ENCODE measurements around the gene BMAL1. TPM values are rescaled to one million over a fixed set of nuclear protein-coding genes. Genes with fewer than 3 reads are reported as not detected.

The BMAL1 gene
- total and polyA plus RNA-seq, 3 experiments from 2014 or later = 25.2 to 29.4 (median 29.2) TPM

DNA sequence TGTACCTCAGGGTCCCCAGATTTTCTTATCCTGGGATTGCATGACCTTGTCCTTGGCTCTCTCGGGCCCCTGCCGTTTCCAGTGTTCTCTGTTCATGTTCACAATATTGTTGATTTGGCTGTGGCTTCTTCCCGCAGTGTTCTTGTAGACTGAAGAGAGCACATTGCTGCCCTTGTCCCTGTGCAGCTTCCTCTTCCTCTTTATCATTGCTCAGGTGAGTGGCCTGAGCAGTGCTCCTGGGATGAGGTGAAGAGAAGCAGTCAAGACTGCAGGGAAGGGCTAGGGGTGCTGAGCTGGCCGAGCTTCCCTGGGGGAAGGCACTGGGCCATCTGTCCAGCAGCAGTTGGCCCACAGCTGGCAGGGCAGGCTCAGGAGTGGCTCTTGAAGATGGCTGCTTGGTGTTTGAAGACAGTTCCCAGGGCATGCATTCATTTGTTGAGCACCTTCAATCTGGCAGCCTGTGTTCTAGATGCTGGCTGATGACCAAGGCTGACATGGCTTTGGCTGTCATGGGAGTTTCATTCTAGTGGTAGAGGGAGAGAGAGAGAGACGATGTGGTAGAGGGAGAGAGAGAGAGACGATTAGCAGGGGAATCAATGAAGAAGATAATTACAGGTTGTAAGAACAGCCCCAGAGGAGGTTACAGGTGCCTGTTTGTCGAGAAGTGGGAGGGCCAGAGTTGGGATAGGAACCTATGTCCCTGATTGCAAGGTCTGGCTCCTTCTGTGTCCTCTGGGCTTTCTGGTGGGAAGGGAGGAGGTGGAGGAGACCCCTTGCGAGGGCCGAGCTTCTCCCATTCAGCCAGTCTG lies 17.4 kb downstream of the BMAL1 start:
- Mint-ChIP-seq H3K9me3 (no peaks in the 10 kb centered on the region), H3K27me3 (no peaks in the 10 kb centered on the region), H3K36me3 (peaks cover 0 to 16% (median 2%) of the 10 kb centered on the region in 3 donors), H3K4me1 (peaks cover 22 to 90% (median 89%) of the 10 kb centered on the region in 3 donors), H3K4me3 (peak overlapping the region in 6 of 7 donors; percentile 3 to 59 (median 52)), H3K27ac (peak overlapping the region; percentile 21 to 86 (median 64))
- peaks cover 68% of the 10 kb centered on the region for H3K4me1 ChIP-seq (ENCODE audit: insufficient read depth, low read length)
- no peaks in the 10 kb centered on the region for H3K27me3 ChIP-seq (ENCODE audit: insufficient read depth, low read length, poor library complexity, severe bottlenecking)
- no peaks in the 10 kb centered on the region for H3K36me3 ChIP-seq (ENCODE audit: insufficient read depth, low read length)
- ChIA-PET CTCF (interaction anchor here (1.0 kb wide), 1 partner anchor 16 kb away, joined by 3 read pairs; no protein-coding TSS in a partner anchor), POLR2A (no interaction called here)
- H3K4me3 ChIP-seq (ENCODE audit: low read length) = no peak overlapping the region
- no peak overlapping the region for H3K27ac ChIP-seq (ENCODE audit: low read depth, low read length)
- DNase-seq = no peak
- H3K9me3 ChIP-seq (ENCODE audit: low read length) = no peaks in the 10 kb centered on the region

DNA sequence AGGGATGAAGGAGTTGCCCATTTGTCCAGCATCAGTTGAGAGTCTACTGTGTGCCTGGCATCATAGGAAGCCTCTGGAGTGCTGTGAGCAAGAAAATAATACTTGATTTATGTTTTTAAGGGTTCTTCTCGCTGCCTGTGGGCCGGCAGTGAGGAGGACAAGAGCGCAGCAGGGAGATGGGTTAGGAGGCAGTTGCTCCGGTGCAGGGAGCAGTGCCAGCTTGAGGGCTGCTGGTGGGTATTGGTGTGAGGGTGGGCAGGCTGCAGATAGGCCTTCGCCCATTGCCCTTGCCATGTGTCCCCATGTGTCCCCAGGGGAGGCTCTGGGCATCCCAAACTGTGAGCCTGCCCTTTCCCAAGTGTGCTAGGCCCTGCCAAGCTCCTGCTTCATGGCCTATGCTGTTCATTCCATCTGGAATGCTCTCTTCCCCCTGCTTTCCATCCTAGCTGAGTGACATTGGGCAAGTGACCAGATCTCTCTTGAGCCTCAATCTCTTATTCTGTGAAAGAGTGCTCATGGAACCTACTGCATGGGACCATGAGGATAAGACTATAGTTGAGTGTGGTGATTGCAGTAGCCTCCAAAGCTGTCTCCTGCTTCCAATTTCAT lies 19.8 kb downstream of the BMAL1 start:
- Histone ChIP-seq H3K36me3 (ENCODE audit: insufficient read depth, low read length) (no peaks in the 10 kb centered on the region), H3K4me3 (ENCODE audit: low read length) (no peak overlapping the region), H3K9me3 (ENCODE audit: low read length) (no peaks in the 10 kb centered on the region), H3K4me1 (ENCODE audit: insufficient read depth, low read length) (peaks cover 78% of the 10 kb centered on the region), H3K27me3 (ENCODE audit: insufficient read depth, low read length, poor library complexity, severe bottlenecking) (no peaks in the 10 kb centered on the region), H3K27ac (ENCODE audit: low read depth, low read length) (no peak overlapping the region)
- POLR2A ChIA-PET = interaction anchor here (0.7 kb wide), 1 partner anchor 19 kb away, joined by 3 read pairs; no protein-coding TSS in a partner anchor
- H3K36me3 Mint-ChIP-seq = peaks cover 0 to 15% (median 2%) of the 10 kb centered on the region in 3 donors
- CTCF ChIA-PET = interaction anchor here (1.4 kb wide), 1 partner anchor 46 kb away, joined by 4 read pairs; no protein-coding TSS in a partner anchor
- peak overlapping the region in 7 of 8 donors; percentile 9 to 83 (median 57) for H3K27ac Mint-ChIP-seq
- no peaks in the 10 kb centered on the region for H3K9me3 Mint-ChIP-seq
- DNase-seq = no peak
- no peaks in the 10 kb centered on the region for H3K27me3 Mint-ChIP-seq
- H3K4me3 Mint-ChIP-seq = peak overlapping the region in 6 of 7 donors; percentile 19 to 73 (median 60)
- peaks cover 0 to 94% (median 72%) of the 10 kb centered on the region in 3 donors for H3K4me1 Mint-ChIP-seq

- ChIA-PET POLR2A (interaction anchor here (0.7 kb wide), 1 partner anchor 19 kb away, joined by 3 read pairs; no protein-coding TSS in a partner anchor), CTCF (interaction anchor here (1.4 kb wide), 1 partner anchor 46 kb away, joined by 4 read pairs; no protein-coding TSS in a partner anchor)
- peak overlapping the region in 7 of 8 donors; percentile 9 to 83 (median 53) for H3K27ac Mint-ChIP-seq
- no peaks in the 10 kb centered on the region for H3K9me3 ChIP-seq (ENCODE audit: low read length)
- no peak for DNase-seq
- H3K27me3 ChIP-seq (ENCODE audit: insufficient read depth, low read length, poor library complexity, severe bottlenecking) = no peaks in the 10 kb centered on the region
- H3K4me3 ChIP-seq (ENCODE audit: low read length) = no peak overlapping the region
- peaks cover 0 to 15% (median 2%) of the 10 kb centered on the region in 3 donors for H3K36me3 Mint-ChIP-seq
- H3K4me3 Mint-ChIP-seq = peak overlapping the region in 6 of 7 donors; percentile 15 to 73 (median 62)
- H3K4me1 Mint-ChIP-seq = peaks cover 0 to 94% (median 67%) of the 10 kb centered on the region in 3 donors
- no peak overlapping the region for H3K27ac ChIP-seq (ENCODE audit: low read depth, low read length)
- H3K9me3 Mint-ChIP-seq = no peaks in the 10 kb centered on the region
- peaks cover 78% of the 10 kb centered on the region for H3K4me1 ChIP-seq (ENCODE audit: insufficient read depth, low read length)
- H3K27me3 Mint-ChIP-seq = no peaks in the 10 kb centered on the region
- H3K36me3 ChIP-seq (ENCODE audit: insufficient read depth, low read length) = no peaks in the 10 kb centered on the region
These were observed 20.3 kb downstream of the BMAL1 start for GRCh38 chr11:13297917-13298356.

- Histone ChIP-seq H3K36me3 (ENCODE audit: insufficient read depth, low read length) (no peaks in the 10 kb centered on the region), H3K4me3 (ENCODE audit: low read length) (no peak overlapping the region), H3K4me1 (ENCODE audit: insufficient read depth, low read length) (peaks cover 78% of the 10 kb centered on the region), H3K27ac (ENCODE audit: low read depth, low read length) (no peak overlapping the region), H3K27me3 (ENCODE audit: insufficient read depth, low read length, poor library complexity, severe bottlenecking) (no peaks in the 10 kb centered on the region), H3K9me3 (ENCODE audit: low read length) (no peaks in the 10 kb centered on the region)
- CTCF ChIA-PET = interaction anchor here (1.4 kb wide), 1 partner anchor 45 kb away, joined by 4 read pairs; no protein-coding TSS in a partner anchor
- Mint-ChIP-seq H3K36me3 (peaks cover 0 to 15% (median 3%) of the 10 kb centered on the region in 3 donors), H3K9me3 (no peaks in the 10 kb centered on the region), H3K4me1 (peaks cover 0 to 94% (median 58%) of the 10 kb centered on the region in 3 donors), H3K27me3 (no peaks in the 10 kb centered on the region), H3K27ac (peak overlapping the region in 5 of 8 donors; percentile 22 to 65 (median 49)), H3K4me3 (peak overlapping the region in 1 of 7 donors; percentile 3)
- POLR2A ChIA-PET = no interaction called here
- no peak for DNase-seq
These were observed 21.2 kb downstream of the BMAL1 start for GRCh38 chr11:13298765-13299164.

- Mint-ChIP-seq H3K27me3 (no peaks in the 10 kb centered on the region), H3K4me1 (peaks cover 0 to 74% (median 31%) of the 10 kb centered on the region in 3 donors), H3K27ac (peak overlapping the region; percentile 5 to 80 (median 60)), H3K4me3 (peak overlapping the region in 5 of 7 donors; percentile 22 to 67 (median 52)), H3K36me3 (peaks cover 0 to 16% (median 5%) of the 10 kb centered on the region in 3 donors), H3K9me3 (no peaks in the 10 kb centered on the region)
- POLR2A ChIA-PET = no interaction called here
- H3K27me3 ChIP-seq (ENCODE audit: insufficient read depth, low read length, poor library complexity, severe bottlenecking) = no peaks in the 10 kb centered on the region
- H3K27ac ChIP-seq (ENCODE audit: low read depth, low read length) = no peak overlapping the region
- H3K4me1 ChIP-seq (ENCODE audit: insufficient read depth, low read length) = peaks cover 79% of the 10 kb centered on the region
- H3K4me3 ChIP-seq (ENCODE audit: low read length) = no peak overlapping the region
- no peak for DNase-seq
- CTCF ChIA-PET = interaction anchor here (1.7 kb wide), 1 partner anchor 18 kb away, joined by 4 read pairs; no protein-coding TSS in a partner anchor
- no peaks in the 10 kb centered on the region for H3K9me3 ChIP-seq (ENCODE audit: low read length)
- no peaks in the 10 kb centered on the region for H3K36me3 ChIP-seq (ENCODE audit: insufficient read depth, low read length)
These were observed 23.9 kb downstream of the BMAL1 start for GRCh38 chr11:13301522-13301921.

GRCh38 chr11:13302420-13302958 lies 24.9 kb downstream of the BMAL1 start:
- no peaks in the 10 kb centered on the region for H3K27me3 Mint-ChIP-seq
- peaks cover 0 to 64% (median 21%) of the 10 kb centered on the region in 3 donors for H3K4me1 Mint-ChIP-seq
- ChIA-PET CTCF (interaction anchor here (1.7 kb wide), 1 partner anchor 19 kb away, joined by 4 read pairs; no protein-coding TSS in a partner anchor), POLR2A (no interaction called here)
- no peaks in the 10 kb centered on the region for H3K27me3 ChIP-seq (ENCODE audit: insufficient read depth, low read length, poor library complexity, severe bottlenecking)
- peaks cover 79% of the 10 kb centered on the region for H3K4me1 ChIP-seq (ENCODE audit: insufficient read depth, low read length)
- peak overlapping the region in 4 of 7 donors; percentile 5 to 52 (median 43) for H3K4me3 Mint-ChIP-seq
- DNase-seq = no peak
- H3K4me3 ChIP-seq (ENCODE audit: low read length) = no peak overlapping the region
- no peaks in the 10 kb centered on the region for H3K9me3 Mint-ChIP-seq
- H3K27ac Mint-ChIP-seq = peak overlapping the region in 6 of 8 donors; percentile 4 to 79 (median 20)
- no peaks in the 10 kb centered on the region for H3K36me3 ChIP-seq (ENCODE audit: insufficient read depth, low read length)
- no peak overlapping the region for H3K27ac ChIP-seq (ENCODE audit: low read depth, low read length)
- H3K9me3 ChIP-seq (ENCODE audit: low read length) = no peaks in the 10 kb centered on the region
- H3K36me3 Mint-ChIP-seq = peaks cover 0 to 16% (median 4%) of the 10 kb centered on the region in 3 donors

DNA sequence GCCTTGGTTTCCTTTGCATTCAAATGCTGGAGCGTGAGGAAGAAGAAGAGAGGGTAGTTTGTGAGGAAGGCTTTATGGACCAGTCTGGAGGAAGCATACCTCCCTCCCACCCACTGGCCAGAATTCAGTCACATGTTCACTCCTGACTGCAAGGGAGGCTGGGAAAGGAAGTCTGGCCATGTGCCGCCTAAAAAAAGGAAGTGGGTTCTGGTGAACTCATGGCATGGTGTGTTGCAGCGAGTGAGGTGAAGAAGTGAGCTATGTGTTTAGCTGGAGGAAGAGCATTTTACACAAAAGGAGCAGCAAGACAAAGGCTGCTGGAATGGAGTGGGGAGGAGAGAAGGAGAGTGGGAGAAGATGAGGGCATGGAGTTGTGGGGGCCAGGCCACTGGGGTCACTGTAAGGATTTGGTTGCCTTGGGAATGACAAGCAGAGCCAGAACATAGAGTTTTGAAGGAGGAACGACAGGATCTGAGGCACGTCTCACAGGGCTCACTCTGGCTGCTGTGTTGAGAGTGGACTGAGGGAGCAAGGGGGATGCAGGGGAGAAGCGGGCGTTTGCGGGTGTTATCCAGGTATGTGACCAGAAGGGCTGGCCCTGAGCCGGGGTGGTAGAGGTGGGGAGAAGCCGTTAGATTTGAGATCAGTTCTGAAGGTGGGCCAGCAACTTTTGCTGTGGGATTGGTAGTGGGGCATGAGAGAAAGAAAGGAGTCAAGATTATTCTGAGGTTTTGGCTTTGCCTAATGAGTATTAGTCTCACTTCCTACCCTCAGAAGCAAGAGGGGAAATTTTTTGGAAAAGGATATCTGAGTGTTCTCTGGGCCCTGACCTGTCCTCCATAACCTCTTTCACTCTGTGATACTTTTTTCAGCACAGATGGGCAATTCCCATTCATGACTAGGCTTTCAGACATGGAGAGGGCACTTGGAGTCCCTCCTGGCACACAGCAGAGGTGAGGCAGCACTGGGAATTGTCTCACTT lies 26.4 kb downstream of the BMAL1 start:
- Histone ChIP-seq H3K27me3 (ENCODE audit: insufficient read depth, low read length, poor library complexity, severe bottlenecking) (no peaks in the 10 kb centered on the region), H3K27ac (ENCODE audit: low read depth, low read length) (no peak overlapping the region), H3K4me3 (ENCODE audit: low read length) (no peak overlapping the region), H3K4me1 (ENCODE audit: insufficient read depth, low read length) (peaks cover 73% of the 10 kb centered on the region), H3K9me3 (ENCODE audit: low read length) (no peaks in the 10 kb centered on the region), H3K36me3 (ENCODE audit: insufficient read depth, low read length) (no peaks in the 10 kb centered on the region)
- Mint-ChIP-seq H3K9me3 (no peaks in the 10 kb centered on the region), H3K27ac (peak overlapping the region in 6 of 8 donors; percentile 1 to 93 (median 30)), H3K36me3 (peaks cover 0 to 13% (median 4%) of the 10 kb centered on the region in 3 donors), H3K4me3 (peak overlapping the region in 5 of 7 donors; percentile 24 to 87 (median 59)), H3K4me1 (peaks cover 0 to 52% (median 6%) of the 10 kb centered on the region in 3 donors), H3K27me3 (no peaks in the 10 kb centered on the region)
- POLR2A ChIA-PET = no interaction called here
- CTCF ChIA-PET = no interaction called here
- DNase-seq = no peak
